GM21423 (cell line): Measurements from ENCODE around the gene COBL.

Experiments used
- ATAC-seq: cut with Tn5 transposase; IDR thresholded peaks from one replicate; pipeline ENCODE4 v1.9.1; 2021; ENCODE audit warnings: mild to moderate bottlenecking, moderate library complexity; ENCODE audit not compliant: unreplicated experiment

The COBL gene, protein sequence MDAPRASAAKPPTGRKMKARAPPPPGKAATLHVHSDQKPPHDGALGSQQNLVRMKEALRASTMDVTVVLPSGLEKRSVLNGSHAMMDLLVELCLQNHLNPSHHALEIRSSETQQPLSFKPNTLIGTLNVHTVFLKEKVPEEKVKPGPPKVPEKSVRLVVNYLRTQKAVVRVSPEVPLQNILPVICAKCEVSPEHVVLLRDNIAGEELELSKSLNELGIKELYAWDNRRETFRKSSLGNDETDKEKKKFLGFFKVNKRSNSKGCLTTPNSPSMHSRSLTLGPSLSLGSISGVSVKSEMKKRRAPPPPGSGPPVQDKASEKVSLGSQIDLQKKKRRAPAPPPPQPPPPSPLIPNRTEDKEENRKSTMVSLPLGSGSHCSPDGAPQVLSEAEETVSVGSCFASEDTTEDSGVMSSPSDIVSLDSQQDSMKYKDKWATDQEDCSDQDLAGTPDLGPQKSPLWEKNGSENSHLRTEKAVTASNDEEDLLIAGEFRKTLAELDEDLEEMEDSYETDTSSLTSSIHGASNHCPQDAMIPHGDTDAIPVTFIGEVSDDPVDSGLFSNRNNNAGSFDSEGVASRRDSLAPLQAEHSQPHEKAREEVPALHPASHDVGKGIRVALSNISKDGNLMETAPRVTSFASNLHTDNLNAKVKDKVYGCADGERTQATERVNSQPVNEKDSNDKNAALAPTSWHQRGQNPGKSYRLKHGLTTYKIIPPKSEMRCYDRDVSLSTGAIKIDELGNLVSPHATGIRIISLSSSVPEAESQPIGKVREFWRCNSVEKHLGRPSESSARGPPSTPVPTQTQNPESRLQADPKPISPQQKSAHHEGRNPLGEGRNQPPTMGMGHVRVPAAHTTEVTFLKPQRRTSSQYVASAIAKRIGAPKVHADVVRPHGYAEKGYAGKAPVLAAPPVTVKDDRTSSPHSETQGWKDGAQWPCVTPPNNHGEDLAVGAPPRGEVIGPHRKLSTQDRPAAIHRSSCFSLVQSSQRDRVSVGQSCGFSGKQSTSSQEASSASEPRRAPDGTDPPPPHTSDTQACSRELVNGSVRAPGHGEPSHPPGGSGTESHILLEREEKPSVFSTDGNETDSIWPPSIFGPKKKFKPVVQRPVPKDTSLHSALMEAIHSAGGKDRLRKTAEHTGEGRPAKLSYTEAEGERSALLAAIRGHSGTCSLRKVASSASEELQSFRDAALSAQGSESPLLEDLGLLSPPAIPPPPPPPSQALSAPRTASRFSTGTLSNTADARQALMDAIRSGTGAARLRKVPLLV

DNA sequence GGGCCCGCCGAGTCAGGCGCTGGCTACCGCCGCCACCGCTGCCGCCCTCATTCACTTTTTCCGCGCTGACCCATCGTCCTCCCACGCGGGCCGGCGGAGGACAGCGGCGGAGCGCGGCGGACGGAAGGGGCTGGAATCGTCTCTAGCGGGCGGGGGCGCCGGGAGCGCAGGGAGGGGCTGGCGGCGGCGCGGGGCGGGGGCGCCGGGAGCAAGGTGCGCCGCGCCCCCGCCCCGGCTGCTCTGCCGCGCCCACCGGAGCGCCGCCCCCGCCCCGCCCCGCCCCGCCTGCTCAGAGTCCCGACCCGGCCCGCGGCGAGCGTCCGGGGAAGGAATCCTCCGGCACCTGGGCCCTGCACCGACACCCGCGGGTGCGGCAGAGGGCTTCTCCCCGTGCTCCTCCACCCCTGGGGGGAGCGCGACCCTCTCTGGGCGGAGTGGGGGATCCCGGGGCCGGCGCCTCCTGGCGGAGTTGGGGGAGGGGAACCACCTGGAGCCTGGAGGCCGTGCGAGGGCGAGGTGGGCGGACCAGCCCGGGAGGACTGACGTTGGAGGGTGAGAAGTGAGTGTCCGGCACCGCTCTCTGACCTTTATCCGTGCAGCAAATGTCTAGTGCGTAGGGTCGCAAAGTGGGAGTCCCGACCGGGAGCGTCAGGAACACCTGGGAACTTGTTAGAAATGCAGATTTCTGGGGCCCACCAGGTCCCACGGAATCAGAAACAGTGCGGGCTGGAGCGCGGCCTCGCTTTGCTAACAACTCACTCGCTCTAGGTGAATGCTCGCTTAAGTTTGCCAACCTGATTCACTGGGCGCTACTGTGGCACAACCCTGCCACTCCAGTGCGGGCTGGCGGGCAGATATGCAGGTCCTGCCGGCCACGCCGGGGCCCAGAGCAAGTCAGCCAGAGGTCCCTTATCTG, at the start of gene COBL:
Gene COBL (minus strand): TSS at position 144 of the 916 bp plus-strand sequence. CDS start 176 bp downstream, outside the sequence.
- no peak for ATAC-seq

DNA sequence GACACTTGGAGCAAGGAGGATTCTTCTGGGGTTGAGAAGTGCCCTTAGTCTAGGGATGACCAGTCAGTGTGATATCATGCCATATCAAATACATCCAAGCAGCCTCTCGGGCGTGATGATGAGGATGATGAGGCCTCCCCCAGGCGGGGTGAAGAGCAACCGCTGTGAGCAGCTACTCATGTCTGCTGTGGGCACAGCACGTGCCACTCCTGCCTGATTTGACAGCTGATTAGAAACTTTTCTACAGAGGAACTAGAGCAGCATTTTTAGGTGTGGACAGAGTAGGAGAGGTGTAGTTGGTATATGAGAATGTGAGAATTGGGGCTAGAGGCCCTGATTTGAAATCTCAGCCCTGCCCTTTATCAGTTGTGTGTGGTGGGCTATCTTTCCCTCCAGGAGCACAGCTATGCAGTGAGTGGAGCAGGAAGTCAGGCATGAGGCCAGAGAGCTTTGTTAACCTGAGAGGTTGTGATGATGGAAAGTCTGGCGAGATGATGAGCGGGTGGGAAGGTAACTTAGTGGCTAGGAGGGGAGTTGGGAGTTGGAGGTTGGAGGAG, 49.6 kb upstream of the COBL start:
- ATAC-seq: no peak

GRCh38 chr7:51357821-51358220, 41.2 kb upstream of the COBL start:
- ATAC-seq: no peak

- no peak for ATAC-seq
Measured at GRCh38 chr7:51356849-51357516, 40.4 kb upstream of the COBL start.

DNA sequence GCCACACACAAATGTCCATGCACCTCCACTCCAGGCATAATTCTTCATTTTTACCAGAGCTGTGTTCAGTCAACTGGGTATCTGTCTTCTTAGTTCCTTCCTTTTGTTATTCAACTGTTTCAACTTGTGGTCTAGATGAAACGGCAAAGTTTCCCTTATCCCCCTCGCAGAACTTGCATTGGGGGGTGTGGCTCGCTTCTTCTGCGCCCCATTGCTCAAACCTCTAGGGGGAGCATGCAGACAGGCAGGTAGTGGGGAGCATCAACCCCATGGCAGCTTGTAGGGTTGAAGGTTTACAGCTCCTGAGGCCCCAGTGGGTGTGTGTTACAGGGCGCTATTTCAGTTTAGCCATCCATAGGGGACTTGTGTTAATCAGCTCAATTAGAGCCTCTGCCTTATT, 38.3 kb upstream of the COBL start:
- no peak for ATAC-seq

DNA sequence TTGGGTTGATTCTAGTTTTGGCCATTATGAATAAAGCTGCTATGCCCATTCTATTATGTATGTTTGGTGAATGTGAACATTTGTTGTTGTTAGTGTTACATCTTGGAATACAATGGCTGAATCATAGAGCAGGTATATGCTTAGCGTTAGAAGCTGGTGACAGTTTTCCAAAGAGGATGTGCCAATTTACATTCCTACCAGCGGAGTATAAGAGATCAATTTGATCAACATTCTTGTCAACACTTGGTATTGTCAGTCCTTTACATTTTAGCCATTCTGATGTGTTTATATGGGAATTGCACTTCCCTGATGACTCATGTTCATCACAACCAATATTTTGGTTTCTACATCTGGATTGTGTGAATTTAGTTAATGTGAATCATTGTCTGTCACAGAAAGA, 37.8 kb upstream of the COBL start:
- ATAC-seq: no peak

GRCh38 chr7:51352174-51353100, 35.8 kb upstream of the COBL start:
- no peak for ATAC-seq

DNA sequence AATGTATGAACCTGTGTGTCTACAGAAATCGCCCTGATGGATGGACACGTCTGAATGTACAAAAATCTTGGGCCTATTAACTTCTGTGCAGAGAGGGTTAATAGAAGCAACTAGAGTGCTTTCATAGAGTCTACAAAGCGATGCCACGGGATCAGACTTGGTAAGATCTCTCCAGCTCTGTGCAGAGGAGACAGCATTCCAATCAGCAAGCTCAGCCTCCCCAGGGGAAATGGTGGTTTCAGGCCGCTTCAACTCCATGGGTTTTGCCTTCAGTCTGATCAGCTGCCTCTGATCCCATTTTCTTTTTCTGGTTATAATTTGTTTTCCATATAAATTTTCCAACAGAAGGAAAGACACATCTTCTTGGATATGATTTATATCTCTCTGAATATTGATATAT, 35.1 kb upstream of the COBL start:
- no peak for ATAC-seq

- ATAC-seq: no peak
Measured at GRCh38 chr7:51350546-51350896, 33.9 kb upstream of the COBL start.

DNA sequence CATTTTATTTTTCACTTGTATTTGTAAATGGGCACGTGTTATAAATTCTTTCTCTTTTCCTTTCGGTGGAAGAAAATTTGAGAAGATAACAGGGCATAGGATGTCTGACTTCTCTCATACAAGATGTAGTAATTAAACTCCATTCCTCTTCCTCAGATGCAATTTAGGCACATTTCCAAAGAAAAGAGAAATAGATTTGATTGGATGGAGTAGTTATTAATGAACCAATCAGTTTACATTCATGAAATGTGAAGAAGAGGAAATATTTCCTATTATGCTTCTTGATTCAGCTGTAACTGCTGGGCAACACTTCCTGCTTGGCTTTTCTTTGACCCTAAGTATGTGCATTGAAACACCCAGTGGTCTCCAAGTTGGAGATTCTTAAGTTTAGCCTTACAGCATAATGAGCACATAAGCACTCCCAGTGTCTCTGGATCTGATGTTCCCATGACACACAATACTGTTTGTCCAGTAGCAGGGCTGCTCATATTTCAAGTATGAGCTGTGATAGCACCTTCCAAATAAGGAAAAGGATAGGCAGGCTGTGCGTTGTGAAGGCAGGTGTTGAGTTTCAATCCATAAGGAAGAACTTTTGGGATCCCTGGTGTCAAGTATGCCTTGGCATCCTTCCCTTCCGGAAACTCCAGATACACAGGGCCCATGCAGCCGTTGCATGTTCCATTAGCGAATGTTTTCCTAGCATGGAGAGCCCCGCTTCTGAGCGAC, 33.4 kb upstream of the COBL start:
- ATAC-seq: no peak

- no peak for ATAC-seq
Measured at GRCh38 chr7:51346126-51346525, 29.5 kb upstream of the COBL start.

DNA sequence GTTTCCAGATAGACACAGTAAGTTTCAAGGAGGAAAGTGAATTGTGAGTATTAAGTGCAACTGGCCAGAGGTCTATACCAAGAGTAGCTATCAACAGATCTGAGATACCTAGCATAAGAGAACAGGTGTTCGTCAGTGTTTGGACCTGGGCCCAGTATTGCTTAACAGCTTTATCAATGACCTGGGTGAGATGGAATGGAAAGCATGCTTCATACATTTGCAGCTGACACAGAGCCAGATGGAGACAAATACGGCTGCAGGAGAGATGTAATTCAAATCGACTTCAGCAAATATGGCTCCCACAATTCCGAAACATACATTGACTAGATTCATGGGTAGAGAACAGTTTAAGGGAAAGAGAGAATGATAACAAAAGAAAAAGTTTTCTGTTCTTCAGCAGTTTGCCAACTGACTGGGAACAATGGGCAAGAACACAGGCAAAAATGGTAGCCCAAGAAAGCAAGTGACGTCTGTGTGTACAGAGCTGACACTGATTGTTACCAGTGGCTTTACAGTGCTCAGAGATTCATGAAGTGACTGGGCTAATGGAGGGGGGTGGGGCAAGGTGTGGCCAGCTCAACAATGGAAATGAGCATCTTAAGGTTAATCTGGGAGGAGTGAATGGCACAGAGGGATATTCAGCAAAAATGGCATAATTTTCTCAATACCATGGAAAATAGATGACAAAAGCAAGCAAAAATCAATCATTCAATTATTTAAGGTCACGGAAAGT, 28.0 kb upstream of the COBL start:
- no peak for ATAC-seq

GRCh38 chr7:51340936-51341335, 24.3 kb upstream of the COBL start:
- no peak for ATAC-seq

GRCh38 chr7:51340029-51340838, 23.6 kb upstream of the COBL start:
- no peak for ATAC-seq

- no peak for ATAC-seq
Measured at GRCh38 chr7:51335057-51335456, 18.4 kb upstream of the COBL start.

DNA sequence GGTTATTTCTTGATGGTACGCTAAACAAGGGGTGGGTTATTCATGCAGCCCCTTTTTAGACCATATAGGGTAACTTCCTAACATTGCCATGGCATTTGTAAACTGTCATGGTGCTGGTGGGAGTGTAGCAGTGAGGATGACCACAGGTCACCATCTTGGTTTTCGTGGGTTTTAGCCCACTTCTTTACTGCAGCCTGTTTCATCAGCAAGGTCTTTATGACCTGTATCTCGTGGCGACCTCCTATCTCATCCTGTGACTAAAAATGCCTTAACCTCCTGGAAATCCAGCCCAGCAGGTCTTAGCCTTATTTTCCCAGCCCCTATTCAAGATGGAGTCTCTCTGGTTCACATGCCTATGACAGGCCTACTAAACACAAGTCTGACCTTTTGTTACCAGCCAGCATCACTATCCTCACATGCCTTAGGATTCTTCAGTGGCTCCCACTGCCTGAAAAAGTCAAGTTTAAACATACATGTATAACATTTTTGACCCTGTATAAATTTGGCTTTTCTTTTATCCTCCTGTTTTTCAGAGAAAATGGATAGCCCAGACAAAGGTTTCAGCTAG, 13.2 kb upstream of the COBL start:
- ATAC-seq: no peak
